ENCODE data around the gene TXNL4B.

- TF ChIP-seq, protein P1, sequence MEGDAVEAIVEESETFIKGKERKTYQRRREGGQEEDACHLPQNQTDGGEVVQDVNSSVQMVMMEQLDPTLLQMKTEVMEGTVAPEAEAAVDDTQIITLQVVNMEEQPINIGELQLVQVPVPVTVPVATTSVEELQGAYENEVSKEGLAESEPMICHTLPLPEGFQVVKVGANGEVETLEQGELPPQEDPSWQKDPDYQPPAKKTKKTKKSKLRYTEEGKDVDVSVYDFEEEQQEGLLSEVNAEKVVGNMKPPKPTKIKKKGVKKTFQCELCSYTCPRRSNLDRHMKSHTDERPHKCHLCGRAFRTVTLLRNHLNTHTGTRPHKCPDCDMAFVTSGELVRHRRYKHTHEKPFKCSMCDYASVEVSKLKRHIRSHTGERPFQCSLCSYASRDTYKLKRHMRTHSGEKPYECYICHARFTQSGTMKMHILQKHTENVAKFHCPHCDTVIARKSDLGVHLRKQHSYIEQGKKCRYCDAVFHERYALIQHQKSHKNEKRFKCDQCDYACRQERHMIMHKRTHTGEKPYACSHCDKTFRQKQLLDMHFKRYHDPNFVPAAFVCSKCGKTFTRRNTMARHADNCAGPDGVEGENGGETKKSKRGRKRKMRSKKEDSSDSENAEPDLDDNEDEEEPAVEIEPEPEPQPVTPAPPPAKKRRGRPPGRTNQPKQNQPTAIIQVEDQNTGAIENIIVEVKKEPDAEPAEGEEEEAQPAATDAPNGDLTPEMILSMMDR (IDR thresholded peaks at IDR 0.05): no peak
- TF ChIP-seq EZH2 (IDR thresholded peaks at IDR 0.05; ENCODE audit: borderline replicate concordance, insufficient read depth, low read depth, low read length, poor library complexity, severe bottlenecking): no peak
These were observed 41.6 kb downstream of the TXNL4B start for GRCh38 chr16:72051818-72052217.
